Right lobe of liver (tissue), 6 donors: ENCODE data around the gene METTL26. TPM values are rescaled to one million over a fixed set of nuclear protein-coding genes. Genes with fewer than 3 reads are reported as not detected.

ENCODE experiments used
- ATAC-seq, 4 donors: fragments of 200-7000 bp; cut with Tn5 transposase; one replicate each; pipeline ENCODE4 v1.9.1; 2020; ENCODE audit warnings: mild to moderate bottlenecking in 4 of 4, moderate library complexity in 4 of 4
- DNase-seq, 3 donors: peaks; one replicate each; pipeline ENCODE4 v3.0.0-alpha.2; 2020
- H3K27ac ChIP-seq, 3 donors: fragments of 200-600 bp; one replicate each; pipeline ENCODE4 v1.8.0; 2022
- H3K27me3 ChIP-seq, 2 donors: fragments of 200-600 bp; one replicate each; pipeline ENCODE4 v1.8.0; 2022
- H3K36me3 ChIP-seq, 4 donors: fragments of 200-600 bp; sonication (generic) in 1 of 4; one replicate each; pipeline versions ENCODE4 v1.5.1 to v1.8.0; 2017 to 2022; ENCODE audit warnings: control low read depth in 1 of 4
- H3K4me1 ChIP-seq, 4 donors: fragments of 200-600 bp; sonication (generic) in 1 of 4; one replicate each; pipeline versions ENCODE4 v1.5.1 to v1.8.0; 2017 to 2022; ENCODE audit warnings: control low read depth in 1 of 4
- H3K4me3 ChIP-seq, 3 donors: fragments of 200-600 bp; one replicate each; pipeline ENCODE4 v1.8.0; 2022
- H3K9me3 ChIP-seq, 4 donors: fragments of 200-600 bp; sonication (generic) in 1 of 4; one replicate each; pipeline versions ENCODE4 v1.5.1 to v1.8.0; 2017 to 2022; ENCODE audit warnings: control low read depth in 1 of 4
- CTCF ChIP-seq, 4 donors: fragments of 200-600 bp in 3 of 4; fragments of 450-650 bp in 1 of 4; IDR thresholded peaks; one replicate each; pipeline versions ENCODE4 v1.5.1 to v1.8.0; 2016 to 2022; ENCODE audit warnings: antibody characterized with exemption in 4 of 4, mild to moderate bottlenecking in 2 of 4
- POLR2A ChIP-seq: fragments of 450-650 bp; IDR thresholded peaks from one replicate; pipeline ENCODE4 v1.6.1; 2017; ENCODE audit warnings: antibody characterized with exemption, mild to moderate bottlenecking
- WGBS: methylation state at CpG from one replicate; pipeline ENCODE4 v1.1.6; 2018; ENCODE audit warnings: low coverage, low lambda C conversion rate; ENCODE audit not compliant: insufficient coverage; ENCODE audit errors: missing lambda C conversion rate; 5-methylcytosine and 5-hydroxymethylcytosine counted together
- intact Hi-C, 2 donors: fragments of 100-400 bp; cut with DNase I; formaldehyde crosslinking; loops; one replicate each; pipeline versions ENCODE4 v1.11.2 to v1.14.1; 2022
- total RNA-seq, 6 experiments: library from RNA; depleted of rRNA in 2 of 6; stranded (reverse); fragments of >200 nt in 2 of 6; fragmentation: NEBNext Ultra II Directional in 3 of 6; extraction: Animal tissue kit (Norgen Biotek cat#: 25700) in 3 of 6; gene quantifications; one replicate each; pipeline versions ENCODE4 v1.1.0 to v1.2.4, GENCODE V29; 2016 to 2023
- donor health status: DM: no; HTN: yes; CAD: no.
- donor health status: DM: no; HTN: no; CAD: no.
- donor health status: DM: no; HTN: no; CAD: no.
- donor health status: DM: no; HTN: yes; CAD: no.
- donor health status: DM: no; HTN: yes; CAD: no.

The METTL26 gene
- total RNA-seq, 6 experiments from 2014 or later, result 22.7 to 126 (median 32.6) TPM

- no peak for TF ChIP-seq CTCF (IDR thresholded peaks at IDR 0.05)
- TF ChIP-seq POLR2A, result no peak
Measured at GRCh38 chr16:628321-629061, 7.6 kb downstream of the METTL26 start.

GRCh38 chr16:627454-628239, 8.5 kb downstream of the METTL26 start:
- Histone ChIP-seq H3K4me1 (peaks cover 0 to 40% (median 27%) of the 10 kb centered on the region in 4 donors), H3K27me3 (no peaks in the 10 kb centered on the region), H3K27ac (no peak overlapping the region), H3K9me3 (no peaks in the 10 kb centered on the region), H3K4me3 (no peak overlapping the region), H3K36me3 (peaks cover 0 to 9% (median 0%) of the 10 kb centered on the region in 4 donors)
- DNase-seq, result peak; percentile 78 to 84 (median 82)
- 82% methylated on average over 4 of the region's 50 CpGs for WGBS
- no peak for TF ChIP-seq CTCF (IDR thresholded peaks at IDR 0.05)
- no peak for TF ChIP-seq POLR2A
- intact Hi-C loops, result no loop called here
- ATAC-seq, result peak; percentile 6 to 50 (median 28)

More at GRCh38 chr16:628321-629061, 7.6 kb downstream of the METTL26 start:
- intact Hi-C loops, result no loop called here
- Histone ChIP-seq H3K27ac (peak overlapping the region in 2 of 3 donors; percentile 44 to 70), H3K4me3 (no peak overlapping the region), H3K4me1 (peaks cover 0 to 40% (median 27%) of the 10 kb centered on the region in 4 donors), H3K9me3 (no peaks in the 10 kb centered on the region), H3K36me3 (peaks cover 0 to 9% (median 0%) of the 10 kb centered on the region in 4 donors), H3K27me3 (no peaks in the 10 kb centered on the region)
- ATAC-seq, result no peak
- WGBS, result 88% methylated on average over 5 of the region's 33 CpGs
- DNase-seq, result peak; percentile 30 to 62 (median 52)

- no peaks in the 10 kb centered on the region for H3K9me3 ChIP-seq
- TF ChIP-seq POLR2A (no peak), CTCF (IDR thresholded peaks at IDR 0.05) (no peak)
- intact Hi-C loops, result no loop called here
- peaks cover 0 to 9% (median 0%) of the 10 kb centered on the region in 4 donors for H3K36me3 ChIP-seq
- no peak overlapping the region for H3K27ac ChIP-seq
- ATAC-seq (peak in 1 of 4 donors; percentile 30), DNase-seq (peak in 2 of 3 donors; percentile 54 to 60)
- H3K4me3 ChIP-seq, result no peak overlapping the region
- H3K4me1 ChIP-seq, result peaks cover 0 to 40% (median 27%) of the 10 kb centered on the region in 4 donors
- WGBS, result 88% methylated on average over 16 of the region's 29 CpGs
- no peaks in the 10 kb centered on the region for H3K27me3 ChIP-seq
Measured at GRCh38 chr16:626787-627453, 9.2 kb downstream of the METTL26 start.

GRCh38 chr16:625977-626765, 9.9 kb downstream of the METTL26 start:
- H3K36me3 ChIP-seq, result peaks cover 0 to 9% (median 0%) of the 10 kb centered on the region in 4 donors
- no peaks in the 10 kb centered on the region for H3K9me3 ChIP-seq
- ATAC-seq (no peak), DNase-seq (no peak)
- no peaks in the 10 kb centered on the region for H3K27me3 ChIP-seq
- intact Hi-C loops, result no loop called here
- 100% methylated on average over 5 of the region's 35 CpGs for WGBS
- H3K27ac ChIP-seq, result no peak overlapping the region
- no peak overlapping the region for H3K4me3 ChIP-seq
- TF ChIP-seq CTCF (IDR thresholded peaks at IDR 0.05) (no peak), POLR2A (no peak)
- H3K4me1 ChIP-seq, result peaks cover 0 to 39% (median 26%) of the 10 kb centered on the region in 4 donors
